ENCODE measurements around the gene PELI3. TPM values are rescaled to one million over a fixed set of nuclear protein-coding genes. Genes with fewer than 3 reads are reported as not detected.

The PELI3 gene
- total RNA-seq, 2 donors from 2014 or later = 29.1 to 47.1 TPM

DNA sequence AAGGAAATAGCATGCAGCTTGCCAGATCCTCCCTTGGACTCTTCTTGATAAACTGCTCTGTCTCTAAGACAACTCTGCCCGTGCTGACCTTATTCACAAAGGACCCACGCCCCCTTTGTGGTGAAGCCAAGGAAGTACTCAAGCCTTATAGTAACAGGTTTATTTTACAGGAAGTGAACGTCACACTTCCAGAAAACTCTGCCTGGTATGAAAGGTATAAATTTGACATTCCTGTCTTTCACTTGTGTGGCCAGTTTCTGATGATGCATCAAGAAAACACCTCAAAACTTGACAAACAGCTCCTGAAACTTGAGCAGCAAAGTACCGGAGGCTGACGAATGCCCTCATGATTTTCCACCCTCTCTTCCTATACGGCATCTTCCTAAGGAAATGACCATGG lies 12.5 kb upstream of the PELI3 start:
- ATAC-seq (ENCODE audit: insufficient number of reproducible peaks, low FRiP score, low read depth) = no peak
- TF ChIP-seq, protein P1, sequence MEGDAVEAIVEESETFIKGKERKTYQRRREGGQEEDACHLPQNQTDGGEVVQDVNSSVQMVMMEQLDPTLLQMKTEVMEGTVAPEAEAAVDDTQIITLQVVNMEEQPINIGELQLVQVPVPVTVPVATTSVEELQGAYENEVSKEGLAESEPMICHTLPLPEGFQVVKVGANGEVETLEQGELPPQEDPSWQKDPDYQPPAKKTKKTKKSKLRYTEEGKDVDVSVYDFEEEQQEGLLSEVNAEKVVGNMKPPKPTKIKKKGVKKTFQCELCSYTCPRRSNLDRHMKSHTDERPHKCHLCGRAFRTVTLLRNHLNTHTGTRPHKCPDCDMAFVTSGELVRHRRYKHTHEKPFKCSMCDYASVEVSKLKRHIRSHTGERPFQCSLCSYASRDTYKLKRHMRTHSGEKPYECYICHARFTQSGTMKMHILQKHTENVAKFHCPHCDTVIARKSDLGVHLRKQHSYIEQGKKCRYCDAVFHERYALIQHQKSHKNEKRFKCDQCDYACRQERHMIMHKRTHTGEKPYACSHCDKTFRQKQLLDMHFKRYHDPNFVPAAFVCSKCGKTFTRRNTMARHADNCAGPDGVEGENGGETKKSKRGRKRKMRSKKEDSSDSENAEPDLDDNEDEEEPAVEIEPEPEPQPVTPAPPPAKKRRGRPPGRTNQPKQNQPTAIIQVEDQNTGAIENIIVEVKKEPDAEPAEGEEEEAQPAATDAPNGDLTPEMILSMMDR (IDR thresholded peaks at IDR 0.05) = no peak

DNA sequence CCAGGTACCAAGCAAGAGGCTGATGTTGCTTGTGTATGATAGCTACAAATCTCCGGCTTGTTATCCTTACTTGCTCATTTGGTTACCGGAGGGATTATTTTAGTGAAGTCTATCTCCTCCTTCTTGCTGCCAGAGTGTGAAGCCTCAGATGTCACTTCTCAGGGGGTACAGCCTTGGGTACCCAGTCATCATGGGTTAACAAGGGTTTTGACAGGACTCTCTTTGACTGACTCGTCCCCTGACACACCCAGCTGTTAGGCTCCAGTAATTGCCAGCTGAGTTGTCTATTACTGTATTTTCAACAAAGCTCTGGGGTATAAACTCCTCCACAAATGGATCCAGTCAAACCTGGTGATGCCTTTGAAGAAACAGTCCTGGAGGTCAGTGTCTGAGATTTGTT lies 11.9 kb upstream of the PELI3 start:
- TF ChIP-seq, protein P1 (IDR thresholded peaks at IDR 0.05) = no peak
- Histone ChIP-seq H3K27ac (no peak overlapping the region), H3K4me1 (ENCODE audit: control insufficient read depth in 1 of 2, low read depth in 2 of 2) (no peaks in the 10 kb centered on the region), H3K4me3 (no peak overlapping the region), H3K36me3 (no peaks in the 10 kb centered on the region), H3K27me3 (replicated peaks; ENCODE audit: insufficient read depth) (no peaks in the 10 kb centered on the region), H3K9me3 (no peaks in the 10 kb centered on the region)
- ATAC-seq (ENCODE audit: insufficient number of reproducible peaks, low FRiP score, low read depth) (no peak), DNase-seq (ENCODE audit: low spot score) (no peak)

More for the DNA sequence above, 12.5 kb upstream of the PELI3 start:
- Histone ChIP-seq H3K9me3 (no peaks in the 10 kb centered on the region), H3K27ac (no peak overlapping the region), H3K36me3 (no peaks in the 10 kb centered on the region), H3K27me3 (replicated peaks; ENCODE audit: insufficient read depth) (no peaks in the 10 kb centered on the region), H3K4me3 (no peak overlapping the region), H3K4me1 (ENCODE audit: control insufficient read depth in 1 of 2, low read depth in 2 of 2) (no peaks in the 10 kb centered on the region)
- DNase-seq (ENCODE audit: low spot score) = no peak

DNA sequence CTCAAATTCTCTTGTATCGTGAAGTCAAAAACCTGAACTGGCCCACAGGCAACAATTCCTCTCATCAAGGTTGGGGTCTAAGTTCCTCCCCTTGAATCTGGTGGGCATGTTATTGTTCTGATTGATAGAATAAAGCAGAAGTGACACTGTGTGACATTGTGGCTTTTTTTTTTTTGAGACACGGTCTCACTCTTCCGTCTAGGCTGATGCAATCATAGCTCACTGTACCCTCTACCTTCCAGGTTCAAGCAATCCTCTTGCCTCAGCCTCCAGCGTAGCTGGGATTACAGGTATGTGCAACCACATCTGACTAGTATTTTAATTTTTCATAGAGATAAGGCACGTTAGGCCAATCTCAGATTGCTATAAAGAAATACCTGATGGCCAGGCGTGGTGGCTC lies 8.9 kb upstream of the PELI3 start:
- Histone ChIP-seq H3K4me3 (no peak overlapping the region), H3K27ac (no peak overlapping the region), H3K9me3 (no peaks in the 10 kb centered on the region), H3K4me1 (ENCODE audit: control insufficient read depth in 1 of 2, low read depth in 2 of 2) (no peaks in the 10 kb centered on the region), H3K36me3 (no peaks in the 10 kb centered on the region), H3K27me3 (replicated peaks; ENCODE audit: insufficient read depth) (no peaks in the 10 kb centered on the region)
- TF ChIP-seq, protein P1 (IDR thresholded peaks at IDR 0.05) = no peak
- DNase-seq (ENCODE audit: low spot score) (no peak), ATAC-seq (ENCODE audit: insufficient number of reproducible peaks, low FRiP score, low read depth) (no peak)

DNA sequence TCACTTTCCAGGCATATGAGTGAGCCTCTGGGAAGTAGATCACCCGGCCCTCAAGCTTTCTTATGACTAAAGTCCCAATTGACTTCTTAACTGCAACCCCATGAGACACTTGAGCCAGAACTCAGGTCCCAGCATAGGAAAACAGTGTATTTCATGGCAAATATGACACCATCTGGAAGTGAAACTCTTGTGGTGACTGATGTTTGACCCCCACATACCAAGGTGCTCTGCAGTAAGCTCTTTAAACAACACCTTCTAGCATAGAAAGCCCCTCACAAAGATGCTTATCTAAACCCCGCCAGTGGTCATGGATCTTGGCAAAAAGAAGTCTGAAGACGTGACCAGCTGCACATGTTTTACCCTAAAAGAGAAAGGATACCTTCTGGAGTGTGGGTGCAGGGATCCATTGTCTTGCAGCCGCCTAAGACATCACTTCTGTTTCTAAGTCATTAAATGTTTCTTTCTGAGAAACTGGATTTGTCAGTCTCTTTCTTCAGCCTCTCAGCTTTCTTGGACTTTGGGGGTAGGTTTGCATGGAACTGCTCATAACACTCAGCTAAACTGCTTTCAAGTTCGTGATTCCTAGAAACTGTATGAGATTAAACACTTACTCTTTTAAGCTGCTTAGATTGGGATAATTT lies 7.4 kb upstream of the PELI3 start:
- ATAC-seq (ENCODE audit: insufficient number of reproducible peaks, low FRiP score, low read depth) (no peak), DNase-seq (ENCODE audit: low spot score) (no peak)
- Histone ChIP-seq H3K27me3 (replicated peaks; ENCODE audit: insufficient read depth) (no peaks in the 10 kb centered on the region), H3K9me3 (no peaks in the 10 kb centered on the region), H3K36me3 (no peaks in the 10 kb centered on the region), H3K4me1 (ENCODE audit: control insufficient read depth in 1 of 2, low read depth in 2 of 2) (no peaks in the 10 kb centered on the region), H3K27ac (no peak overlapping the region), H3K4me3 (no peak overlapping the region)
- TF ChIP-seq, protein P1 (IDR thresholded peaks at IDR 0.05) = no peak

DNA sequence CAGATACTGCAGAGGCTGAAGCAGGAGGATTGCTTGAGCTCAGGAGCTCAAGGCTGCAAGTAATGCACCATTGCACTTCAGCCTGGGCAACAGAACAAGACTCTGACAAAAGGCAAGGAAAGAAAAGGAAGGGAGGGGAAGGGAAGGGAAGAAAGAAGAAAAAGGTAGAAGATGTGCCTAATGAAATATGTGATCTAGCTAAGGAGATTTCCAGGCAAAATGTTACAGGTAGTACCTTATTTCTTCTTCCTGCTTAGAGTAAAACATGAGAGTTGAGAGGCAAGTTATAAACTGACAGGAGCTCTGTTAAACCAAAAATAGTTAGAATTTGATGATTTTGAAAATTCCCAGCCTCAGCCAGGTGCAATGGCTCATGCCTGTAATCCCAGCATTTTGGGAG lies 4.7 kb upstream of the PELI3 start:
- Histone ChIP-seq H3K27ac (no peak overlapping the region), H3K36me3 (no peaks in the 10 kb centered on the region), H3K9me3 (no peaks in the 10 kb centered on the region), H3K27me3 (replicated peaks; ENCODE audit: insufficient read depth) (no peaks in the 10 kb centered on the region), H3K4me1 (ENCODE audit: control insufficient read depth in 1 of 2, low read depth in 2 of 2) (peaks cover 0 to 10% of the 10 kb centered on the region in 2 donors), H3K4me3 (no peak overlapping the region)
- no peak for DNase-seq (ENCODE audit: low spot score)
- TF ChIP-seq, protein P1 (IDR thresholded peaks at IDR 0.05) = no peak
- ATAC-seq (ENCODE audit: insufficient number of reproducible peaks, low FRiP score, low read depth) = no peak
